M059J (cell line): Measurements from ENCODE around the gene LYPD6. TPM values are rescaled to one million over a fixed set of nuclear protein-coding genes. Genes with fewer than 3 reads are reported as not detected.
A peak's percentile ranks its signal among the peaks of the same experiment; 100 is the strongest.

Experiments used
- DNase-seq: peaks from one replicate; pipeline ENCODE4 v3.0.0-alpha.2; 2012; ENCODE audit warnings: low read depth
- total RNA-seq: library from RNA; depleted of rRNA; stranded (reverse); fragments of >200 nt; shearing (Covaris generic); gene quantifications from 2 replicates; pipeline ENCODE4 v1.2.3, GENCODE V29; 2014

The LYPD6 gene
- total RNA-seq, 1 experiment from 2014 or later = 11.3 TPM

- no peak for DNase-seq
These were observed 17.9 kb downstream of the LYPD6 start for GRCh38 chr2:149348291-149348690.

GRCh38 chr2:149353421-149353820, 23.0 kb downstream of the LYPD6 start:
- no peak for DNase-seq

DNA sequence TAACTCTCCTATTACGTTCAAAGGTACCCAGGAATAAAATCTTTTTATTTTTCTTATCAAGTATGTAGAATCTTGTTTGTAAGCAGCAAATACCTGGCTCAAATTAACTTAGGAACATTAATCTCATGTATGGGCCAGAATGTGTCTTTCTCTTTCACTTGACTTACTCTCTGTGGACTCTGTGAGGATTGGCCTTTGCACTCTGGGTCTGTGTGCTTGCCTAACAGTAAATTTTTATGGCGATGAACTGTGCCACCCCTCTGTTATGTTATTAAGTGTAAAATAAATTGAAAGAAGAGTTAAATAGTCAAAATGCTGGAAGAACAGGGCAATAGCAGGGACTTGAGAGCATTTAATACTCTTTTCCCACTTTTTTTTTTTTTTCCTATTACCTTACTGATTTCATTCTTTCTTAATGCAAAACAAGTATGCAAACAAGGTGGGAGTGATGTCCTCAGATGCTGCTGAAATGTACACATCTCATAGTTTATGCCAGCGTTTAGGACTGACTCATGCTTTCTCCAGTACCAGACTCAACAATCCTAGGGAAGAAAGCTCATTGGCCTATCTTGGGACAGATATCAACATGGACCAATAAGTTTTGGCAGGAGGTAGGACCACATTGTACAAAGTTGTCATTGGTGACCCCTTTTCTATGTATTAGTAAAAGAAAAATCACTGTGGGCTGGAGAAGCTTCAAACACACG, 25.5 kb downstream of the LYPD6 start:
- no peak for DNase-seq

DNA sequence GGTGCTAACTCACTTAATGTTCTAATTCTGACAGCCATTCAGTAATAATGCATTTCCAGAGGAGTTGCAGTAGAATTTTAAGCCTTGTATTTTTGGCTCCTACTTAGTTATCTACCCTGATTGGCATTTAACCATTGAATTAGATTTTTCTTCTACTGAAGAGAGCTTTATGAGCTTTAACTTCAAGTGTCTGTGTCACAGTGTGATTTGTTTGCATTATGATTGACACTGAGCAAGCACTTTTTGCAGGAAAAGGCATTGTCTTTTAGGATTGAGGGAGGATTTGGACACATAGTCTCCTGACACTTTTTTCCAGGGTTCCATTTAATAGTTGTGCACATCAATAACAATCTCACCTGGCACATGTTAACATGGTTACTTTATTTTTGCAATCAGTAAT, 26.7 kb downstream of the LYPD6 start:
- DNase-seq = no peak

- peak; percentile 56 for DNase-seq
These were observed 29.7 kb downstream of the LYPD6 start for GRCh38 chr2:149360106-149360505.

DNA sequence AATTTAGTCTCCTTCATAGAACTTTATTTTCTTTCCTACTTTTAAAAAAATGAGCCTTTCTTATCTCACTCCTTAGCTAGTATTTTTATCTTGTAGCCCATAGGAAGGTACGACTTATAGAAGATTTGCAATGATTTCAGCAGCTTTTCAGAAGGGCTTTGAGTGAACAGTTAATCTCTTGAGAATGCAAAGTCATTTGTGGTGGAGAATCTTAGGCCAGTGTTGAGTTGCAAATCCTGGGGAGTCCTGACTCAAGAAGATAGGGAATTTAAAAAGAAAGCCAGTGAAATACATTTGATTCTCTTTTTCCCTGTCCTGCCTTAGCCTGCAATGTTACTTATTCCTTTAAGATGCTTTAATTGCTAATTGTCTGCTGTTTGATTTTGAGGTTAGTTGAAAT, 33.6 kb downstream of the LYPD6 start:
- no peak for DNase-seq

DNA sequence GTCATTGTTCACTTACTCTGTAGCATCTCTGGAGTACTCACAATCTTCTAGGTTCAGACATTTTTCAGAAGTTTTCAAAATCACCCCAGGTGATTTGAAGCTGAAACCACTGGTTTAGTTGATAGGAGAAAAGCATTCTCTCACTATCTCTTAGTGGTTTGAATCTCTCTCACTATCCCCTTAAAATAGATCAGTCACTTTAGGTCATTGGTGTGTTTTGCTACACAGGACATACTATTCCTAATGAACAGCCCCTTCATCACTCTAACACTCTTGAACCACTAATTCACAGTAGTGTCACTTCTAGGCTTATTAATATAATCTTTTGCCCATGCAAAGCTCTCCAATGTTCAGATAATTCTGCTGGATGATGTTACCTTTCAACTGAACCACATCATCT, 34.5 kb downstream of the LYPD6 start:
- DNase-seq = no peak

GRCh38 chr2:149365931-149366583, 35.7 kb downstream of the LYPD6 start:
- DNase-seq = peak; percentile 58

DNA sequence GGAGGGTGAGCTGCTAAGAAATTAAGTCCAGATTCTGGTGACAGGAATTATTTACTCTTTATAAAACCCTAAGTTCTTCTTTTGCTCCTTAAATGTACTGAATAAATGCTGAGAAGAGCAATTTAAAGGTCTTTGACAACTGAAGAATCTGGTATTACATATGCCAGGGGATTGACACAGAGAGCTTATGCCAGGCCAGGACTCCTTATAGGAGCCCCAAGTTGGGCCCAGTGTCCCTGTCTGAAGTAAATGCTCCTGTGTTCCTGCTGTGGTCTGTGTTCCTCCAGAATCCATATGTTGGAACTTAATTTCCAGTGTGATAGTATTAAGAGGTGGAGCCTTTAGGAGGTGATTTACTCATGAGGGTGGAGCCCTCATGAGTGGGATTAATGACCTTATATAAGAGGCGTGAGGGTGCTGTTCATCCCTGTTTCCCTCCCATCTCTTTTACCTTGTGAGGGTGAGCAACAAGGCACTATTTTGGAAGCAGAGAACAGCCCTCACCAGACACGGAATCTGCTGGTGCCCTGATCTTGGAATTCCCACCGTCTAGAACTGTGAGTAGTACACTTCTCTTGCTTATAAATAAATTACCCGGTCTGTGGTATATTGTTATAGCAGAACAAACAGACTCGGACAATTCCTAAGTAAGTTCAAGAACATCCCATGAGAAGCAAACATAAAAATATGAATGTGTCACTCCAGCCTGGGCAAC, 39.8 kb downstream of the LYPD6 start:
- no peak for DNase-seq

DNA sequence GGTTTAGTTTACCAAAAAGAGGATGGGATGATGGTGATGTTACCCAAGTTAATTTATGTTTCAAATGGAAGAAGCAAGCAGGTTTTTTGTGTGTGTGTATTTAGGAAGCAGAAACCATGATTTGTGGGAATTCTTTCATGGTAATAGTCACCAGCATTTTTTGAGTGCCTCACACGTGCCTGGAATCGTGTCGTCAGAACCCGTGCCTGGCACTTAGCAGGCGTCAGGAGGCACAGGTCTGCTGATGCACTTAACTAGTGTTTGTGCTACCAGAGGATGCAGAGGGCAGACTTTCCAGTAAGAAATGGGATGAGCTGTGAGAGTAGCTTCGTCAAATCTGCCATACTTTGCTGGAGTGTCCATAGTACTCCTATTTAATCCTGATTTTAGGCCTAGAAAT, 41.1 kb downstream of the LYPD6 start:
- DNase-seq = no peak

DNA sequence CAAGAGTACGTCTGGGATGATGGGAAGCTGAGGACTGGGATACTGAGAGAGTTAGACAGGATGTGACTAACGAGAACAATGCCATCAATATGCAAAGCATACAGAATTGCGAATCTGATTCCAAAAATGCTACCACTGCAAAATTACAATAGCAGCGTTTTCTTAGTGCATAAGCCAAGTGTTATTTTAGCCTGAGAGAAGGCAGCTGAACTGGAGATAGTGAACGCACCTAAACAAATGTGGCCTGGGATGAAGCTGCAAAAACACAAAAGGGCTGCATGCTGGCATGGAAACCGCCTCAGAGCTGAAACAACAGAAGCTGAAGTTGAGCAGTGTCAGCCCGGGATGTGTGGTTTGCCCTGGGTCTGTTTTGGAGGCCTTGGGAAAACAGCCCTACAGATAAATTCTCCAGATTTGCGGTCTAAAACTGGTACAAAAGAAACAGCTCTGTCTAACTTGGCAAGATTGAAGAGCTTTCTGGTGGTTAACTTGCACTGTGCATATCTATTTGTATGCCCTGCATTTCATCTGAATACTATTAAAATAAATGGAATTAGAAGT, 45.5 kb downstream of the LYPD6 start:
- DNase-seq = peak; percentile 64

GRCh38 chr2:149380205-149380604, 49.8 kb downstream of the LYPD6 start:
- DNase-seq = no peak

GRCh38 chr2:149383340-149383739, 53.0 kb downstream of the LYPD6 start:
- peak; percentile 42 for DNase-seq

DNA sequence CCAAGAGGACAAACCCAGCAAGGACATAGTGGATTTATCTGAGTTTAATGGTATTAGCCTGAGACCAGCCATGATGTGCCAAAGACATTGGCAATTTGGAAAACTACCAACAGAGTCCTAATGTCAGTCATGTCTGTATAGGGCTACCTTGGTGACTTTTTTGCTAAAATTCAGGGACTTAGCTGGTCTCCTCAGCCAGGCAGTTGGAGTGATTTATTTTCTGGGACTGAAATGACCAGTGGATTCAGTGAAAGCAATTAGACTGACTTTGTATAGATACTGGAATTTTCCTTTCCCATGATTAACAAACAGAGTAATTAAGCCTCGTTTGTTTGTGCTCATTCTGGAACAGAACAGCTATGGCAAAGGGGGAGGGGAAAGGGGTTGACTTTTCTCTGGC, 55.0 kb downstream of the LYPD6 start:
- no peak for DNase-seq

- no peak for DNase-seq
These were observed 57.0 kb downstream of the LYPD6 start for GRCh38 chr2:149387411-149387810.

- DNase-seq = peak; percentile 12
These were observed 57.9 kb downstream of the LYPD6 start for GRCh38 chr2:149388120-149388816.

GRCh38 chr2:149389506-149390167, 59.2 kb downstream of the LYPD6 start:
- DNase-seq = peak; percentile 54

GRCh38 chr2:149393614-149394013, 63.2 kb downstream of the LYPD6 start:
- no peak for DNase-seq

DNA sequence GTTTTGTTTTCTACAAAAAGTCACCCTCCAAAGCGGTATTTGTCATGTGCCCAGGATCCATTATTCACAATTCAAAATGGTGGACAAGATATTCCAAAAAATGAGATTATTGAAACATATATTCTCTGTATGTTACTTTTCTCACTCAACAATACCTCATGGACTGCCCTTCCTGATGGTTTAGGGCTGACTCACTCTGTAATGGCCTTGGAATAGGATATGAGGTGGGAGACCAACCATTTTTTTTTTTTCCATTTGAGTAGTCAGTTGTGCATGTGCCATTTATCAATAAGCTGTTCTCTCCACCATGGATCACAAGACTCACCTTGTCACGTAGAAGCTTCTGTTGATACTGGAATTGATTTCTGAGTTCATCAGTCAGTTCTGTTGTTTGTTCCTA, 64.5 kb downstream of the LYPD6 start:
- peak; percentile 36 for DNase-seq

- no peak for DNase-seq
These were observed 69.7 kb downstream of the LYPD6 start for GRCh38 chr2:149399934-149400615.

GRCh38 chr2:149400997-149401396, 70.6 kb downstream of the LYPD6 start:
- DNase-seq = peak; percentile 13
